ENCODE measurements around the gene SPOCK3.

Gene SPOCK3

DNA sequence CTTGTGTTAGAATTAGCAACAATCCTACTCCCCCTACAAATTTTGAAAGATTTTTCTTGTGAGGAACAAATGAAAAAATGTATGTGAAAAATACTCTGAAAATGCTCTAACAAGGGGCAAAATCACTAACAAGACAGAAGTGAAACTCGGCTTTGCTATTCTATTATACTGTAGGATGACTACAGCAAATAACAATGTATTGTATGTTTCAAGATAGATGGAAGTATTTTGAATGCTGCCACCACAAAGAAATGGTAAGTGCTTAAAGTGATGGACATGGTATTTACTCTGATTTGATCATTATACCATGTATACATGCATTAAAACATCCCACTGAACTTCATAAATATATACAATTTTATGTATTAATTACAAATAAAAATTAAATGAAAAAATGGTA is 192.8 kb downstream of the SPOCK3 start:
- DNase-seq (ENCODE audit: low read depth in 2 of 3, low spot score in 2 of 3) = no peak

DNA sequence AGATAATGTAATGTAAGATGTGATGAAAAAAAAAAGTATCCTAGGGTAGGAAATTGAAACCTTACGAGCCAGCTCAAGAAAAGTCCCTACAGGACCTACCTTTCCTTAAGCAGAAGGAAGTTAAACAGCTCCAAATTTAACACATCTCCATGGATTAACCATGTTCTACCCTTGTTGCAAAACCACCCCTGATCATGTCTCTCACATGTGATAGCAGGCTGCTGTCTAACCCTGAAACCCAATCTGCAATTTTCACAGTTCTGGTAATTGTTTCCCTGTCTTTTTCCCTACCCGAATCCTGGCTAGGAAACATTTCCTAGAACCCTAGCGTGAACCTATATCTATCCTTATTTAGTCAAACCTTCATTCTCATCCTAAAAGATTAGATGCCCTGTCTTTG is 198.9 kb downstream of the SPOCK3 start:
- DNase-seq (ENCODE audit: low read depth in 2 of 3, low spot score in 2 of 3) = no peak

GRCh38 chr4:167034983-167035382 is 199.3 kb downstream of the SPOCK3 start:
- no peak for DNase-seq (ENCODE audit: low read depth in 2 of 3, low spot score in 2 of 3)

DNA sequence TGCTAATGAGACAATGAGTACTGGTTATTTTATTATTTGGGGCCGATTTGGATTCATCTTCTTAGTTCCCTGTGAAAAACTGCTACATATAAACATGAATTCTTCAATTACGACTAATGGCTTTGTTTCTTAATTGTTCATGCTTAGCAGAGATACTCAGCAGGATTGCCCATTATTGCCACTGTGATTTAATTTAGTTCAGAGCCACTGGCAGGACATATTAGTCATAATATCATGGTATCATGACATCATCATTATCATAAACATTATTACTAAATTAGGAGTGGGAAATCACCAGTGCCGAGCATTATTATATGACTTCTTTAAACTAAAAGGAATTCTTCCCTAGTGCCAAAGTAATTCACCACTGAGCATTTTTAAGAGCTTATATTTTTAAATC is 201.4 kb downstream of the SPOCK3 start:
- DNase-seq (ENCODE audit: low read depth in 2 of 3, low spot score in 2 of 3) = no peak

- DNase-seq (ENCODE audit: low read depth in 2 of 3, low spot score in 2 of 3) = no peak
Observed at GRCh38 chr4:167031534-167032156, 202.6 kb downstream of the SPOCK3 start.

- no peak for DNase-seq (ENCODE audit: low read depth in 2 of 3, low spot score in 2 of 3)
Observed at GRCh38 chr4:167028976-167029375, 205.3 kb downstream of the SPOCK3 start.

- DNase-seq (ENCODE audit: low read depth in 2 of 3, low spot score in 2 of 3) = no peak
Observed at GRCh38 chr4:167025670-167026069, 208.6 kb downstream of the SPOCK3 start.

DNA sequence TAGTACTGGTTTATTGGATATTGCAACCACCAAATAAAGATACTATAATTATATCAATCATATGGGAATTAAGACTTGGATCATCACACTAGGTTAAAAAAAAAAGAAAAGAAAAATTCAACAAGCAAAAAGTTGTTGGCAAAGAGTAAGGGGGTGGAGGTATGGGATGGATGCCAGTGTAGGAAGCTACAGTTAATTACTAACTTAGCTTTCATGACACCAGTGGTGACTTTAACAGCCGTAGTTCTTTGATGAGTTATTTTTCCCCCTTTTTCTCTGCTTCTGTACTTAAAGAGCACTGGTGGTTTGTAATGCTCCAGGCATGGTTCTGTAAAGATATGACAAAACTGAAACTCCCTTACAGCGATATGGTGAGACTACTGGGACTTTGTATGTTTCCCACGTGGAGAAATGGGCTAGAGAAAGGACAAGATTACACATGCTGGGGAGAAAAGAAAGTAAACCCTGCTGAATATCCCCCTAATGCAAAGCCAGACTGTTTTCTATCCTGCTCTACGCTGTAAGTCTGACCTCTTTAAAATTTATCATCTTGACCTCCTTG is 210.8 kb downstream of the SPOCK3 start:
- no peak for DNase-seq (ENCODE audit: low read depth in 2 of 3, low spot score in 2 of 3)

DNA sequence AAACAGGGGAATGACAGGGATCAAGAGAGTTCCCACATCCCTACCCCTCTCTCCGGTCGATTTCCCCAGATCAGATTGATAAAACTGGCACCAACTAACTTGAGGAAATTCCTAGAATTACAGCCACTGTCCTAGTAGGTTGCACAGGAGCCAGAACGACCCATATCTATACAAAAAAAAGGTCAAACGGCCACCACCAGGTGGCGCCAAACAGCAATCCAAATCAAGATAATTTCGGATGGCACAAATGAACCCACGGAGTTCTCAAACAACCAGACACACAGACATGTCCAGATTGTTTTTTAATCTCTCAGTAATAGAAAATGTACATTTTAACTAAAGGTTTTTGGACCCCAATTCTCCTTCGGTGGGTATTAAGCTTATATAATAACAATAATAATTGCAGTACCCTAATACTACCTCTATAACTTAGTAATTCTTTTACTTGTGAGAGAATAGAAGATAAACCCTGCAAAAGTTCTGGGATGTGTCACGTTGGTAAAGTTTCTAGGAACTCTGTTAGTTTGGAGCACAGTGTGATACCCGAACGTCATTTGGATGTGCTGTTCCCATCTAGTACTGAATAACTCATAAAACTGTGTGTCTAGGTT is 212.6 kb downstream of the SPOCK3 start:
- peak in 2 of 3 experiments; percentile 1 to 41 for DNase-seq (ENCODE audit: low read depth in 2 of 3, low spot score in 2 of 3)

DNA sequence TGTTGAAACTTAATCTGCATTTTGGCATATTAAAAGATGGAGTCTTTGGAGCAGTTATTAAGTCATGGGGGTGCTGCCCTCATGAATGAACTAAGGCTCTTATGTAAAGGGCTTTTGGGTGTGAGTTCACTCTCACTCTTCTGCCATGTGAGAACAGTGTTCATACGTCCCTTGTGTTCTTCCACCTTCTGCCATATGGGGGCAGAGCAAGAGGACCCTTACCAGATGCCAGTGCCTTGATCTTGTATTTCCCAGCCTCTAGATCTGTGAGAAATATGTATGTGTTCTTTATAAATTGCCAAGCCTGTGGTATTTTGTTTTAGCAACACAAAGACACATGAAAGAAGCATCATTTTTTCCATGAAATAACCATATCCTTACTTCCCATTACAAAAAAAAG is 213.9 kb downstream of the SPOCK3 start:
- DNase-seq (ENCODE audit: low read depth in 2 of 3, low spot score in 2 of 3) = no peak

DNA sequence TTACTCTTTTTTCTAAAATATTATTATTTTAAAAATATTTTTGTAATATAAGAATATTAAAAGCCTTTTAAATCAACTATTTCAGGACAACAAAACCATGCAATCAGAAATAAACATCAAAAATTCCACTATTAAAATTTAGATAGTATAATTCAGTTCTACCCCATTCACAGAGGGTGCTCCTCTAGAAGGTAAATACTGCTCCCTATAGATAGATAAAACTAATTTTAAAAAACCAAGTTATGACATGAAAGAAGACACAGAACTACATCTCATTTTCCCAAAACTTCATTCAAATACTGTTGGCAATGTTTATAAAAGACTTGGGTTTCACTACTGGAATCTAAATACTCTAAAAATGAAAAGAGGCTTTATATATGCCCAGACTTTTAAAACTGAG is 219.3 kb downstream of the SPOCK3 start:
- DNase-seq (ENCODE audit: low read depth in 2 of 3, low spot score in 2 of 3) = no peak

- no peak for DNase-seq (ENCODE audit: low read depth in 2 of 3, low spot score in 2 of 3)
Observed at GRCh38 chr4:167003326-167003725, 231.0 kb downstream of the SPOCK3 start.

- DNase-seq (ENCODE audit: low read depth in 2 of 3, low spot score in 2 of 3) = no peak
Observed at GRCh38 chr4:167000141-167000852, 234.0 kb downstream of the SPOCK3 start.

GRCh38 chr4:166996216-166996615 is 238.1 kb downstream of the SPOCK3 start:
- DNase-seq (ENCODE audit: low read depth in 2 of 3, low spot score in 2 of 3) = no peak

DNA sequence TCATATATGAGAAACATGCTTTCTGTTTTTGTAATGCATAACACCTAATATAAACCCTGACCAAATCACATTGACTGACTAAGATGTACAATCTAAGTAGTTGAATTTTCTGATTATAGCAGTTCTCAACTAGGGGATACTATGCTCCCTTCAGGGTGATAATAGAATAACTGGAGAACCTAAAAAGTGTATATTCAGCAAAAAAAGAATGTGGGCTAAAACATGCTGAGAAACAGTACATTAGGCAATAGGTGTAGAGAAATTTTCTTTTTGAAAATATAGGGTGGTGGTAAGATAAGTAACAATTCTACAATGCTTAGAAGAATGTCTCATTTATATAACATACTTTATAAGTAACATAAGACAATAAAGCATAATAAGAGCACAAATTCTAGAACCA is 239.6 kb downstream of the SPOCK3 start:
- no peak for DNase-seq (ENCODE audit: low read depth in 2 of 3, low spot score in 2 of 3)

- DNase-seq (ENCODE audit: low read depth in 2 of 3, low spot score in 2 of 3) = no peak
Observed at GRCh38 chr4:166991006-166991561, 243.2 kb downstream of the SPOCK3 start.

DNA sequence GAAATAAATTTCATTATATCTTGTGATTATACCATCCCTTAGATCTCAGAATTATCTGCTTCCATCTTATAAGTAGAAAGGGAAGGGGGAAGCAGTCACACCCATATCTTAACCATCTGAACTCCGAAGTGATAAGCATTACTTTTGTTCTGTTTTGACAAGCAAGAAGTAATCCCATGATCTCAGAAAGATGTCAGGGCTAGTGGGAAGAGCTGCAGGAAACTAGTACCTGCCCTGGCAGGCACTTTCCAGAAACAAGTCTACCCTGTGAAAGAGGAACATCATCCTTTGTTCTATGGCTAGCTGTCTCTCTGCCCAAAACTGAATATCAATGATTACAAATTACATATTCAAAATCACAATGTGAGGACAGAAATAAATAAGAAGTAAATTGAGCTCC is 244.4 kb downstream of the SPOCK3 start:
- no peak for DNase-seq (ENCODE audit: low read depth in 2 of 3, low spot score in 2 of 3)

DNA sequence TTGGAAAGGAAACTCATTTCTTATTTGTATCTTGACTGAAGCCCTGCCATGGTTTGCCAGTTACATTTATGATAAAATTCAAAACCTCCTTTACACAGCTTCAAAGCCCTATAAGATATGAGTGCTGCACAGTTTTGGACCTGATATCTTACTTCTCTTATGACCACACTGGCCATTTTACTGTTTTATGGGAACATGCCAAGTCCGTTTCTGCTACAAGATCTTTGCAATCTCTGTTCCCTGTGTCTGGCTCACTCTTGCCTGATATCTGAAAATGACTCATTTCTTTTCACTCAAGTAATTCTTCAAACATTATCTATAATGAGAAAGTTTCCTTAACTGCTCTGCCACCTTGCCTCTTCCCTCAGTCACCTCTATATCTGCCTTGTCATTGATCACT is 247.3 kb downstream of the SPOCK3 start:
- DNase-seq (ENCODE audit: low read depth in 2 of 3, low spot score in 2 of 3) = no peak

- DNase-seq (ENCODE audit: low read depth in 2 of 3, low spot score in 2 of 3) = no peak
Observed at GRCh38 chr4:166981847-166982246, 252.4 kb downstream of the SPOCK3 start.

GRCh38 chr4:166980419-166980818 is 253.9 kb downstream of the SPOCK3 start:
- DNase-seq (ENCODE audit: low read depth in 2 of 3, low spot score in 2 of 3) = no peak

DNA sequence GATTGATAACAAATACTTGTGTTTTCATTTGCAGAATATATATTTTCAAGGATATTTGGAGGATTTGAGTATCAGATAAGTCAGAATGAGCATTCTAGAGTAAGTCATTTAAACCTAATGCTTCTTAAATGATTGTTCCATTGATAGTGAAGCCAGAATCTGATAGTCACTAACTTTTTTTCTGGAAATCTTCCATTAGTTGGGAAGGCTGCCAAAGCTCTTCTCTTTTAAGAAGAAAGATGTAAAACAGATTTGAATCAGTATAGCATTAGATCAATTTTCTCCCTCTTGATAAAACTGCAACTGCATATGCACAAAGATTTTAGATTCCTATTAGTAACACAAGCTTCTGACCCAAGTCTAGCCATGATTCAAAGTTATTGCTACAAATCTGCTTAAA is 256.7 kb downstream of the SPOCK3 start:
- no peak for DNase-seq (ENCODE audit: low read depth in 2 of 3, low spot score in 2 of 3)

DNA sequence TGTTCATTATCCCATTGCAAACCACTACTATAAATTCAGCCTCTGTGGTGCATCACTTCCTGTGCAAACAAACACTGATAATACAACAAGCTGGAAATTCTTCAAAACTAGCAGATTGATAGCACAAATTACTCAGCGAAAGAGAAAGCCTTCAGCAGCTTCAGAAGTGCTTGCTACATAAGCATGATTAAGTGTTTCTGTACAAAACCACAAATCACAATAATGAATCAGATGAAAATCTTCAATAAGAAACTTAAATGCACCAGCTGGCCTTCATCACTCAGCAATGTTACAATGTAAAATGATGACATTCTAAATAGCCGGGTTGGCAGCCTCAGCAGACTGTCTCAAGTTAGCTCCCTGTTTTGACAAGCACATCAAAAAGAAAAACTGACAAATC is 262.2 kb downstream of the SPOCK3 start:
- DNase-seq (ENCODE audit: low read depth in 2 of 3, low spot score in 2 of 3) = no peak
